K562 (cell line): ENCODE data around the gene MYO18B.

Experiments used
- DPF2 ChIP-seq: fragments of 450-650 bp; IDR thresholded peaks from 2 replicates; pipeline ENCODE4 v1.6.1; 2016
- ELF4 ChIP-seq: fragments of 450-650 bp; formaldehyde crosslinking; IDR thresholded peaks from 2 replicates; pipeline ENCODE4 v1.4.0; 2022; ENCODE audit warnings: missing genetic modification characterization
- ERF ChIP-seq: fragments of 450-650 bp; formaldehyde crosslinking; IDR thresholded peaks from 2 replicates; pipeline ENCODE4 v1.4.0; 2020; ENCODE audit warnings: mild to moderate bottlenecking, mixed read lengths
- EZH2 ChIP-seq: IDR thresholded peaks from 2 replicates; pipeline ENCODE4 v1.6.1; 2012; ENCODE audit warnings: low read depth, mild to moderate bottlenecking, inconsistent platforms, low read length, borderline replicate concordance
- FOSL1 ChIP-seq: fragments of 200-800 bp; sonication (Bioruptor generic); conservative IDR thresholded peaks from 2 replicates; pipeline ENCODE4 v1.6.1; 2016; ENCODE audit warnings: missing genetic modification characterization, missing compliant biosample characterization
- NFXL1 ChIP-seq: fragments of 450-650 bp; formaldehyde crosslinking; IDR thresholded peaks from 2 replicates; pipeline ENCODE4 v1.4.0; 2021; ENCODE audit warnings: mild to moderate bottlenecking
- NFYB ChIP-seq: IDR thresholded peaks from 2 replicates; pipeline ENCODE4 v1.6.1; 2011; ENCODE audit warnings: mild to moderate bottlenecking, moderate library complexity; ENCODE audit not compliant: insufficient read length; ENCODE audit errors: extremely low read depth
- POLR2AphosphoS5 ChIP-seq: IDR thresholded peaks from 2 replicates; pipeline ENCODE4 v1.6.1; 2011; ENCODE audit warnings: mild to moderate bottlenecking, low read depth, low read length, moderate library complexity; ENCODE audit not compliant: control insufficient read depth, insufficient read depth
- TEAD2 ChIP-seq: fragments of 450-650 bp; IDR thresholded peaks from 2 replicates; pipeline ENCODE4 v1.6.1; 2016; ENCODE audit warnings: missing genetic modification characterization, control low read depth, missing compliant biosample characterization
- ZFP30 ChIP-seq: fragments of 250-450 bp; sonication (Bioruptor Pico); IDR thresholded peaks from 2 replicates; pipeline ENCODE4 v1.8.0; 2022; ENCODE audit warnings: moderate library complexity, mild to moderate bottlenecking, inconsistent platforms, borderline replicate concordance
- ZNF639 ChIP-seq, 2 experiments: fragments of 200-800 bp in 1 of 2; sonication (Bioruptor generic) in 1 of 2; sonication (generic) in 1 of 2; formaldehyde crosslinking in 1 of 2; IDR thresholded peaks in 1 of 2; conservative IDR thresholded peaks in 1 of 2; 2 replicates each; pipeline versions ENCODE4 v1.5.0 to v1.6.1; 2016 to 2020; ENCODE audit warnings: missing compliant biosample characterization in 1 of 2, missing genetic modification characterization in 1 of 2, missing genetic modification reagents in 1 of 2

GRCh38 chr22:25806579-25806978 lies 64.6 kb downstream of the MYO18B start:
- no peak for TF ChIP-seq NFXL1
- no peak for TF ChIP-seq DPF2
- no peak for TF ChIP-seq POLR2AphosphoS5
- no peak for TF ChIP-seq FOSL1 (tag)
- no peak for TF ChIP-seq NFYB
- no peak for TF ChIP-seq ERF (CRISPR knock-in tag)
- no peak for TF ChIP-seq ZFP30 (CRISPR knock-in tag)
- TF ChIP-seq ZNF639 (CRISPR knock-in tag; conservative IDR thresholded peaks at IDR 0.05 in 1 of 2, IDR thresholded peaks at IDR 0.05 in 1 of 2), result no peak
- no peak for TF ChIP-seq ELF4
- TF ChIP-seq EZH2, result no peak
- no peak for TF ChIP-seq TEAD2 (tag)
